G401 (cell line): ENCODE results near the gene CISD3. TPM values are rescaled to one million over a fixed set of nuclear protein-coding genes. Genes with fewer than 3 reads are reported as not detected.
A peak's percentile ranks its signal among the peaks of the same experiment; 100 is the strongest.
"Not testable (repeated sequence)": the region's sequence is repeated elsewhere in the genome, so short reads cannot be mapped to it uniquely, and the experiment has no call there.

Experiments
- DNase-seq: peaks from one replicate; pipeline ENCODE4 v3.0.0-alpha.2; 2015; ENCODE audit warnings: low spot score
- in situ Hi-C: cut with HindIII; loops from 2 replicates; pipeline ENCODE4 v1.10.0; 2016; ENCODE audit warnings: low sequenced_read_pairs, mixed read lengths
- total RNA-seq: library from RNA; depleted of rRNA; stranded (reverse); fragments of >200 nt; shearing (Covaris generic); gene quantifications from 2 replicates; pipeline ENCODE4 v1.2.3, GENCODE V29; 2014

Gene CISD3
- total RNA-seq, 1 experiment from 2014 or later, result 7.9 TPM

DNA sequence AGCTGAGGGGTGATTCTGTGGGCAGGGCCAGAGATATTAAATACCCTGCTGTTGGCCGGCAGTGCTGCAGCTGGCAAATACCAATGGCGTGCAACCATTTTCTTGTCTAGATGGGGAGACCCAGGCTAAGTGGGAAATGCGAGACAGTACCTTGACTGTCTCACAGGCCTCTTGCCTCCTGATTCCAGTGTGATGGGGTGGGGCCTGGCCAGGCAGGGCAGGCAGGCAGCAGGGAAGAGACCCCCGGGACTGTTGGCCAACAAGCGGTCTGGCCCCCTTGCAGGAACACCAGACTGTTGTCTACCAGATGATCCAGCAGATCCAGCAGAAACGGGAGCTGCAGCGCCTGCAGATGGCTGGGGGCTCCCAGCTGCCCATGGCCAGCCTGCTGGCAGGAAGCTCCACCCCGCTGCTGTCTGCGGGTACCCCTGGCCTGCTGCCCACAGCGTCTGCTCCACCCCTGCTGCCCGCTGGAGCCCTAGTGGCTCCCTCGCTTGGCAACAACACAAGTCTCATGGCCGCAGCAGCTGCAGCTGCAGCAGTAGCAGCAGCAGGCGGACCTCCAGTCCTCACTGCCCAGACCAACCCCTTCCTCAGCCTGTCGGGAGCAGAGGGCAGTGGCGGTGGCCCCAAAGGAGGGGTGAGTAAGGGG lies 5.7 kb upstream of the CISD3 start:
- peak; percentile 15 for DNase-seq
- in situ Hi-C loops, result no loop called here

GRCh38 chr17:38725066-38725465 lies 5.1 kb upstream of the CISD3 start:
- peak; percentile 67 for DNase-seq
- in situ Hi-C loops, result no loop called here

GRCh38 chr17:38726145-38726544 lies 4.0 kb upstream of the CISD3 start:
- in situ Hi-C loops, result not testable (repeated sequence)

DNA sequence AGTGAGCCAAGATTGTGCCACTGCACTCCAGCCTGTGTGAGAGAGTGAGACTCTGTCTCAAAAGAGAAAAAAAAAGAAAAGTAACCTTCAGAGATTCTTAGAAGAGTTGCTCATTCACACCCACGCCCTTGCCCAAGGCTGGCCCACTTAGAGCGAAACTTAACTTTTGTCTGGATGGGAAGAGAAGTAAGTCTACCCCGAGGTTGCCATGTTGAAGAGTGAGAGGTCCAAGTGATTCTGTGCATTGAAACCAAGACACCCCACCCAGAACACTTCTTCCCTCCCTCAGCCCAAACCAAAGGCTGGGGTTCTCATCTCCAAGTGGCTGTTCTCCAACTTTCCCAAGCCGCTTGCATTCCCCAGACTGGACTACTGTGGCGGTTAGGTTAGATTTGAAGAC lies 2.4 kb upstream of the CISD3 start:
- DNase-seq, result no peak
- in situ Hi-C loops, result no loop called here

More at GRCh38 chr17:38726145-38726544, 4.0 kb upstream of the CISD3 start:
- DNase-seq, result not testable (repeated sequence)

GRCh38 chr17:38728290-38728831 lies 1.8 kb upstream of the CISD3 start:
- in situ Hi-C loops, result no loop called here
- DNase-seq, result peak; percentile 9

DNA sequence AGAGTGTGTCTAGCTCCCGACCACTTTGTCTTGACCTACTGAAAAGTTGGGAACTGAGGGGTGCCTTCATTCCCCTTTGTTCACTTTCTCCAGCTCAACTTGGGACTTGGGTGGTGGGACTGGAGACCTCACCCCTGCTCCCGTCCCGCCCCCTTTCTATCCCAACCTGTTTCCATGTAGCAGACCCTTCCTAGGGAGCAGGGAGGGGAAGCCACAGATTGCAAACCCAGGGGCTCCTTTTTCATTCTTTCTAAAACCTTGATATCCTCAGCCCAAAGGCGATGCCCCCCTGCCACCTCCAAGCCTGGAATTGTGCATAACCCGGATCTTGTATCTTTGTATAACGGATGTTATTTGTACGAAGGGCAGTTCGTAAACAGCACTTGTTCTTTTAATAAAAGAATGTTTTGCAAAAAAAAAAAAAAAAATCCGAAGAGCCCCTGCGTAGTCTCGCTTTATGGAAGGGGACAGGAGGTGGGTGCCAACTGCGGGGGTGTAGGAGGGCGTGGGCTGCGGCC lies 714 bp upstream of the CISD3 start:
- in situ Hi-C loops, result no loop called here
- DNase-seq, result peak; percentile 25

- DNase-seq, result peak; percentile 61
- in situ Hi-C loops, result no loop called here
These were observed 612 bp downstream of the CISD3 start for GRCh38 chr17:38730526-38731379.

GRCh38 chr17:38731526-38732294 lies 1.6 kb downstream of the CISD3 start:
- DNase-seq, result peak; percentile 22
- in situ Hi-C loops, result no loop called here

- DNase-seq, result no peak
- in situ Hi-C loops, result no loop called here
These were observed 2.5 kb downstream of the CISD3 start for GRCh38 chr17:38732376-38733281.

- in situ Hi-C loops, result no loop called here
- no peak for DNase-seq
These were observed 3.3 kb downstream of the CISD3 start for GRCh38 chr17:38733282-38733981.

DNA sequence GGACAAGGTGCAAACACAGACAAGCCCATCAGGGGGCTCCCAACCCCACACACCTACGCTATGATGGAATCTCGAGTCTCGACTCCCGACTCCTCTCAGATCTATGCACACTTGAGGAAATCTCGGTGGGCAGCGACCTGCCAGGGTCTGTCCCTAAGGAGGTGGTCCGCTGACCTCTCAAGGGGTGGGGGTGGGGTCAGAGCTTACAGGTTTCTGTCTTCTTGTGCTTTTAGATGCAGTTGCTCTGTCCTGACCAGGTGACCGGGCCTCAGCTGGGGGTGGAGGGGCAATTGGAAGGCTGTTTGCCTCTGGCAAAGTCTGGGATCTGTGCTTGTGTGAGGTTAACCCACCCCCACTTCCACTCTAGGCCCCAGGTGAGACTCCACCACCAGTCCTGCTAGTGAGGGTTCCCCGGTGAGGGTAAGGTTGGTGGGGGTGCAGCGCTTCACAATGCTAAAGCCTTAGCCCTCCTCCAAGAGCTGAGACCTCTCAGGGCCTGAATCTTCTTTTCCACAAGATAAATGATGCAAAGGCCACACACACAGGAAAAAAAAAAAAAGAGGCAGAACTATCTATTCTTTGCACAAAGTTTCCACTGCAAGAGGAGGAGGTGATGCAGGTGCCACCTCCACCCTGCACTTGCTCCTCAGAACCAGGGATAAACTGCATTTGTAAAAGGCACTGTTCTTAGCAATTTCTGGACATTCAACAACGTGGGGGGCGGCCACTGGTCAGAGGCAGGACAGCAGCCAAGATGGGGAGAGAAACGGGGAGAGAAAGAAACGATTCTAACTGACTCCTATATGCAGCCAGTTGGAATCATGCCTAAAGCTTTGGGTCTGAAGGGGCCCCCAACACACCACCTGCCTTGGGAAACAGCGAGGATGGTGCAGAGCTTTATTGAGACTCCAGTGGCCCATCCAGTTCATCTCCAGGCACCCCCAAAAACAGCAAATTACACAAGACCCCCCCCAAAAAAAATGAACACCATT lies 4.1 kb downstream of the CISD3 start:
- DNase-seq, result peak; percentile 50
- in situ Hi-C loops, result no loop called here

- in situ Hi-C loops, result no loop called here
- peak; percentile 51 for DNase-seq
These were observed 5.2 kb downstream of the CISD3 start for GRCh38 chr17:38735161-38735997.

- in situ Hi-C loops, result no loop called here
These were observed 8.0 kb downstream of the CISD3 start for GRCh38 chr17:38738007-38738662.

DNA sequence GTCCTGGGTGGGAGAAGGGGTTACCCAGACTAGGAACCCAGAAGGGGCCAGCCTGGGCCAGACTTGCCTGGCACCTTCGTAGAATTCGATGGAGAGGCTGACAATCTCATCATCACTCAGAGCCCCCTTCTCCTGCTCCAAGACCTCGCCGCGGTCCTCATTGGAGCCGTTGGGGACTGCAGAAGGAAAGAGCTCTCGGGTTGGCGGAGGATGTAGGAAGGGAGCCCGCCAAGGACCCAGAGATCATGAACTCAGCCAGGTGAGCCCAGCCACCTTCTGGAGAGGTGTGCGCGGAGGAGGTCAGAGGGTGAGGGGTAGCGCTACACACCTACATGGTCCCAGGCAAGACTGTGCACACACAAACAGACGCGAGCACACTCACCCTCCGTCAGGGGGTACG lies 8.5 kb downstream of the CISD3 start:
- peak; percentile 0 for DNase-seq
- in situ Hi-C loops, result no loop called here

More at GRCh38 chr17:38738007-38738662, 8.0 kb downstream of the CISD3 start:
- DNase-seq, result no peak

DNA sequence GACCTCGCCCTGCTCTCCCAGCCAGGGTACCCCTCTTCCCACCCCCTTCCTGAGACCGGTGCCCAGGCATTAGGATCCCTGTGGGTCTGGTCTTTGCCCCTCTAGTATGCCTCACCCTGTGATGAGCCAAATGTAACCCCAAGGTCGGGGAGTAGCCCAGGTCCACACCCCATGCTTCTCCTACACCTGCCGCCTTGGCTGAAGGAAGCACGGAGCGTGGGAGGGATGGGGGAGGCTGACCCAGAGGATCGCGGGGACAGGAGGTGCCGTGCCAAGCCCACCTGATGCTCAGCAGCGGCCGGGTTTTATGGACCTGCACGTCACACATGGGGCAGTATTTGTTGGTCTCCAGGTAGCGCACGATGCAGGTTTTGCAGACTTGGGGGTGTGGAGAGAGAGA lies 9.2 kb downstream of the CISD3 start:
- no peak for DNase-seq
- in situ Hi-C loops, result no loop called here
